ENCODE results near the gene DNAJC16.
A peak's percentile ranks its signal among the peaks of the same experiment; 100 is the strongest.
"Not testable (repeated sequence)": the region's sequence is repeated elsewhere in the genome, so short reads cannot be mapped to it uniquely, and the experiment has no call there.

The DNAJC16 gene

DNA sequence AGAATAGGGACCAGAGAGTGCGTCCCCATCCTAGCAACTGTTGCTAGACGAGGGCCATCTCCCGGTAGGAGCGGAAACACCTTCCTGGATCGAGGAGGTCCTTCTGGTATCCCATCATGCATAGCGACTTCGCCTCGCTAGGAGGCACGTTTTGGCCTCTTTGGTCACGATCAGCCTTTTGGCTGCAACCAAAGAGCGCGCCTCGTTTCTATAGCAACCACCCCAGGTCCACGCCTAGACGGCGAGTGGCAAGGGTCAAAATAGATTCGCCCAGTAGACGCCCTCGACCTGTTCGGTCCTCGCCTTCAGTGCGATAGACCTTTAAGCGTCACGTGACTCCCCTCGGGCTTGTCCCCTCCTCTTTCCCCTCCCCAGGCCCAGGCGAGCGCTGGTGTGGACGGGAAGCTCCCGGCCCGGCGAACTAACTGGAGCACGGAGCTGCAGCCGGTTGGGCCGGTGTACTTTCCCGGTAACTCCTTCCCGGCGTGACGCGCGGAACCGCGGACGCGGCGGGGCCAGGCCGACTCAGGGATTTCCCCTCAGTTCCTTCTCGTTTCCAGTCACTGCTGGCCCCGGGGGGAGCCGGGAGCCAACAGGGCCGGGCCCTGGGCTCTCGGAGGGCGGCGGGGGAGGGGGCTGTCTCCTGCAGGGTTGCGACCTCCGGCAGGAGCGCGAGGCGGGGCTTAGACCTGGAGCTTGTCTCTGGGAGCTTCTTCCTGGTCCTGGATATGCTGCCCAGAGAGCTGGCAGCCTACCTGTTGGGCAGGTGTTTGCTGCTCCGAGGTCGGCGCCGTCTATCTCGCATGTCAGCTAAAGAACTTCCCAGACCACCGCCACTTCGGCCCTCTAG is at the start of gene DNAJC16:
DNAJC16 (plus strand) TSS at position 359 of the 850 bp plus-strand sequence. CDS start 2,258 bp downstream, outside the sequence.
- DNase-seq, result peak; percentile 99

DNA sequence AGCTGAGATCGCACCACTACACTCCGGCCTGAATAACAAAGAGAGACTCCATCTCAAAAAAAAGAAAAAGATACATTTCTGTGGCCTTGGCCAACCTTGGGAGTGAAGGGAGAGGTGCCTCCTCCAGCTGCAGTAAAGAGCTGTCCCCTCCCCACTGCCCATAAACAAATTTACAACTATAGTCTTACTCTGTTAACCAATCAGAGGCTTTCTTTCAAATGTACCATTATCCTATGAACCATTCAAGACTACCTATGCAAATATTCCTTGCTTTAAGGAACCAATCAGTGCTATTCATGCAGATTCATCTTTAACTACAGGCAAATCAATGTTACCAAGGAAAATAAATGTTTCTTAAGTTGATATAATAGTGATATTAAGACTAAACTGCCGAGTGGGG is 49.7 kb upstream of the DNAJC16 start:
- DNase-seq, result no peak

DNA sequence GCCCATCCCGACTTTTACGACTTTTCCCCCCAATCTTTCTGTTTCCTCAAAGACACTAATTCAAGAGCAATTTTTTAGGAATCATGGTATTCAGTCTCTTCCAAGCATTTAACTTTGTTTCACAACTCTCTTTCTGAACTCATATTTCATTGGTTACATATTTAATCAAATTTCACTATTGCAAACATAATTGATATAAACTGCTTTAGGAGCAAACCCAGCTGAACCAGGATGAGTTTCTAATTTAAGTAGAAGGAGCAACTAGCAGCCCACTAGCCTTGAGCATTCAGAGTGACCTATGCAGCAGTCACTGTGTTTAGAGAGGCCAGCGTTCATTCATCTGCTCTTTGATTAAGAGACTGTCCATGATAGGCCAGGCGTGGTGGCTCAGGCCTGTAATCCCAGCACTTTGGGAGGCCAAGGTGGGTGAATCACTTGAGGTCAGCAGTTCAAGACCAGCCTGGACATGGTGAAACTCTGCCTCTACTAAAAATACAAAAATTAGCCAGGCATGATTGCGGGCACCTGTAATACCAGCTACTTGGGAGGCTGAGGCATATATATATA is 48.9 kb upstream of the DNAJC16 start:
- no peak for DNase-seq

DNA sequence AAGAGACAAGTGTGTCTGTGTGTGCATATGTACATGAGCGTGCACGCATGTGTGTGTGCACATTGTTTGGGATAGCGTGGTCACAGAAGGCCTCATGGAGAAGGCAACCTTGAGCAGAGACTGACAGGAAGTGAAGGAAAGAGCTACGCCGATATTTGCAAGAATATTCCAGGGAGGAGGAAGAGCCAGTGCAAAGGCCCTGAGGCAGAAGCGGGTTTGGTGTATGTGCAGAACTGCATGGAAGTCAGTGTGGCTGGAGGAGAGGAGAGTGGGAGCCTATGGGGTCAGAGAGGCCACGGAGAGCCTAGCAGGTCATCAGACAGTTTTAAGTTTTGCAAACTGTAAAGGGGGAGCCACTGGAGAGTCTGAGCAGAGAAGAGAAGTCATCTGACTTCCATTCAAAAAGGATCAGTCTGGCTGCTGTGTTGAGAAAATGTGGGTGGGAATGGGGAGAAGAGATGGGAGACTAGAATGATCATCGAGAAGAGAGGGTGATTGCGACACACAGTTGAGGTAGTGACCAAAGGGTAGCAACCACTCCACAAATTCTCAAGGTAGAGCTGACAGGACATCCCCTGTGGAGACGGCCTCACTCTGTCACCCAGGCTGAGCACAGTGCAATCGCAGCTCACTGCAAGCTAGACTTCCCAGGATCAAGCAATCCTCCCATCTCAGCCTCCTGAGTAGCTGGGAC is 46.8 kb upstream of the DNAJC16 start:
- no peak for DNase-seq

DNA sequence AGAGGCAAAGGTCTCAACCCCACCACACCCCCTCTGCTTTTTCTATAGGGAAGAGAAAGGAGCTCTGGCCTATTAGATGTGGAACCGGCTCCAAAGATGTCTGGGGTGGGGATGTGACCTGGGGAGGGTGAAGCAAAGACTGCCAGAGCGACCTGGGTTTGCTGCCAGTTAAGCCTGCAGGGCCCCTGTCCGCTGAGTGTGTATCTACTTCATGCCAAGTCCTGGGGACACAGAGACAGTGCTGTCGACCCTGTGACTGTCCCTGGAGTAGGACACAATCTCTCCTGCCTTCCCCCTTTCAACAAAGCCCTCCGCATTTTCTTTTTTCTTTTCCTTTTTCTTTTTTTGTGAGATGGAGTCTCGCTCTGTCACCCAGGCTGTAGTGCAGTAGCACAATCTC is 44.2 kb upstream of the DNAJC16 start:
- not testable (repeated sequence) for DNase-seq

DNA sequence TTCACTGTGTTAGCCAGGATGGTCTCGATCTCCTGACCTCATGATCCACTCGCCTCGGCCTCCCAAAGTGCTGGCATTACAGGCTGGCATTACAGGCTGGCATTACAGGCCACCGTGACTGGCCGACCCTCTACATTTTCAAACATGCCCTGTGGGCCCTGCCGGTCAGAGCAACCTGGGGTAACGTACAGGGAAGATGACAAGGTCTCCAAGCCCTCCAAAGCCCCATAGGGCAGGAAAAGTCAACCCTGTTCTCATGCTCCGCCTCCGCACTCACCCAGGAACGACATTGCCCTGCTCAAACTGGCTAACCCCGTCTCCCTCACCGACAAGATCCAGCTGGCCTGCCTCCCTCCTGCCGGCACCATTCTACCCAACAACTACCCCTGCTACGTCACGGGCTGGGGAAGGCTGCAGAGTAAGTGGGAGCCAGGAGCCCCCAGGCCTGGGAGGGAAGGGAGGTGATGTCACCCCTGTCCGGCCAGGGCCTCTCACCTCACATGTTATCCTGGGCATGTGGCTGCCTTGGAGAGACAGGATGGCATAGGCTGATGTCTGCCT is 43.6 kb upstream of the DNAJC16 start:
- not testable (repeated sequence) for DNase-seq

DNA sequence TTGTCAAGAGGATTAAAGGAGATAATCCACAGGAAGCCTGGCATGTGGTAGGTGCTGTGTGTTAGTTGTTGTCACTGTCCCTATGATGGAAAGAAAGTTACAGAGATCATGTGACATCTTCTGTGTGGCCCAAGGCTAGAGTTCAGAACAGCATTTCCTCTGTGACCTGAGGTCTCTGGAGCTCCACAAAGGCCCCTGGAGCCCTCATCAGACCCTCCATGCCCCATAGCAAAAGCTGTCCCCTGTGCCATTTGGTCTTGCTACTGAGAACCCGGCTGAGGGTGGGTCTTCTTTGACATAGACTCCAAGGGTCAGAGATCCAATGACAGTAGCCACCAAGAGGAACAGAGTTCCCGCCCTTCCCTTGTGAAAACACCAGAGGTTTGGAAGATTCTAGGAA is 42.7 kb upstream of the DNAJC16 start:
- no peak for DNase-seq

DNA sequence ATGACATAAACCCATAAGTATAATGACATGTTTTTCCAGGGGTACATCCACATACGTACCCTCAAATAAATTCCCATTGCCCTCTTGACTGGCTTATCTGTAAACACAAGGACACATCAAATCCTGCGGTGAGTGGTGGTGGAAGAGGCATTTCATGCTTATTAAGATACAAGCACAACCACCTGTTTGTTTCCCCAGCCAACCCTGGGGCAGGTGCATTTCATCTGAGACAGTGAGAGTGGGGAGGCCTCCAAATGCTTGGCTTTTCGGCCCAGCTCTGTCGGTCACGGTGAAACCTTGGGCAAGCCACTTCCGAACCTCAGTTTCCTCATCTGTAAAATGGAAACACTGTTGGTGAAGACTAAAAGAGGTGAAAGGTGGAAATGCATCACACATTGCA is 42.2 kb upstream of the DNAJC16 start:
- DNase-seq, result not testable (repeated sequence)

DNA sequence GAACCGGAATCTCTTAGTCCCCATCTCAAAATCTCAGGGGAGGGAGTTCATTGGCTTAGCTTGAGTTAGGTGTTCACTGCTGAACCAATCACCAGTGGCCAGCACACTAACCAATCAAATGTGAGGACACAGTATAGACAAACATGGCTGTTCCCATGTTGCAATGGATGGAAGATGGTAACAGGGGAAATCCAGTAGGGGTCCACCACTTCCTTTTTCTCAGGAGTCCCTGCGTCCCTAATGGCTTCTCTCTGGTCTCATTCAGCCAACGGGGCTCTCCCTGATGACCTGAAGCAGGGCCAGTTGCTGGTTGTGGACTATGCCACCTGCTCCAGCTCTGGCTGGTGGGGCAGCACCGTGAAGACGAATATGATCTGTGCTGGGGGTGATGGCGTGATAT is 41.0 kb upstream of the DNAJC16 start:
- DNase-seq, result no peak

DNA sequence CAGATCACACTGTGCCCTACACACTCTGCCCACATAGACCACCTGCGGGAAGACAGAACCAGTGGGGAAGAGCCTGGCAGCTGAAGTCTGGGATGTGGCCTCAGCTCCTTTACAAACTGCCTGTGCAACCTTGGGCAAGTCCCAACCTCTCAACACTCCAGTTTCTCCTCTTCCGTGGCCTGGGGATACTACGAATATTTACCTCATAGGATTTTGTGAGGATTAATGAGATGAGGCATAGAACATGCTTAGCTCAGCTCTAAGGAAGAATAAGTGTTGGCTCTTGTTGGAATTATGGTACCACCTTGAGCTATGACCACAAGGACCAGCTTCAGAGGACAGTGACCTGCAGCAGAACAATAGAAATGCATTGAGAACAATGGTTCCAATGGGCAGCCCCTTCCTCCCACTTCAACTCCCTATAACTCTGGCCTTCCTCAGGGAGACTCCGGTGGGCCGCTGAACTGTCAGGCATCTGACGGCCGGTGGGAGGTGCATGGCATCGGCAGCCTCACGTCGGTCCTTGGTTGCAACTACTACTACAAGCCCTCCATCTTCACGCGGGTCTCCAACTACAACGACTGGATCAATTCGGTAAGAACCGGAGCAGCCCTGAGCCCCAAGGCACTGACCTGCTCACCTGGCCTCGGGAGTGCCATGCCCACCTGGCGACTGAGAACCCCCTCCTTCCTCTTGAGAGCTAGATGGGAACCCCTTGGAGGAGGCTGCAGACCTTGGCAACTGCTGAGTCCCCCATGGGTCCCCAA is 39.6 kb upstream of the DNAJC16 start:
- DNase-seq, result not testable (repeated sequence)

DNA sequence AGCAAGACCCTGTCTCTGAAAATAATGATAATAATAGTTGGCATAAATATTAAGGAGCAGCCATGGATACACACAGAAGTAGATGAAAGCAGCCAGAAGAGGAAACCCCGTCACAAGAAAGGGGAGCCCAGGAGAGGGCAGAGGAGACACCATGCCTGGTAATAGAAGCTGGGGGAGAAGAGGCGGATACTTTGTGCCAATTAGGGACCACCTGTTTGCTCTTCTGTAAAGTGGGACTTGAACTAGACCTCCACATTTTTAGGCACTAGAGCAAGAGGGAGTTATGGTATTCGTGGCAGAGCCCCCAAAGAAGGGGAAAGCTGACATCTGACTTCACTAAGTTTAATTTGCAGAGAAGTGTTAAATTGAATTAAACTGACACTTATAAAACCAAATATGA is 38.3 kb upstream of the DNAJC16 start:
- no peak for DNase-seq

DNA sequence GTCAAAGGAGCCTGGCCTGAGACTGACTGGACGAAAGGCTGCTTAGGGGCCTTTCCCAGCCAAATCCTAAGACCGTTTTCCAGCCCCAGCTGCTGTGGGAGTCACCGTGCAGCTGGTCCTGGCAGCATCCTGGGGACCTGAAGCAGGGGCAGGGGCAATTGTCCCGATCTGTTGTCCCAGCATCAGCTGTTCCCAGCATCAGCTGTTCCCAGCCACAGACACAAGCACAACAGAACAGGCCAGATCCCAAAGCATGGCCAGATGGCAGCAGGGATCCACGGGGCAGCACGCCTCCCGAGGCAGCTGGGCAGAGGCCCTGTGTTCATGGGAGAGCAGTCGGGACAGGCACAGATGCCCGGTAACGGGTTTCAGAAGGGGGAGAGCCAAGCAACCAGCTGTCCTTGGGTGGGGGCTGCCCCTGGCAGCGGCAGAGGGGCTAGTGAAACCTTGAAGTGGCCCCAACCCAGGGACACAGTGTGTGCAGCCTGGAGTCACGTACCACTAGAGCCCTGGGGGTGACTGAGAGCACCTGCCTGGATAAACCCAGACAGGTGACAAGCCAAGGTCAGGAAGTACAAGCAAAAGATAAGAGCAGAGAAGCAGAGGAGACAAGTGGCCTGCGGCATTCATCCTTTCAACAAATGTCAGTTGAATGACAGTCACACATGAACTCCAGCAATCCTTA is 37.5 kb upstream of the DNAJC16 start:
- DNase-seq, result no peak

DNA sequence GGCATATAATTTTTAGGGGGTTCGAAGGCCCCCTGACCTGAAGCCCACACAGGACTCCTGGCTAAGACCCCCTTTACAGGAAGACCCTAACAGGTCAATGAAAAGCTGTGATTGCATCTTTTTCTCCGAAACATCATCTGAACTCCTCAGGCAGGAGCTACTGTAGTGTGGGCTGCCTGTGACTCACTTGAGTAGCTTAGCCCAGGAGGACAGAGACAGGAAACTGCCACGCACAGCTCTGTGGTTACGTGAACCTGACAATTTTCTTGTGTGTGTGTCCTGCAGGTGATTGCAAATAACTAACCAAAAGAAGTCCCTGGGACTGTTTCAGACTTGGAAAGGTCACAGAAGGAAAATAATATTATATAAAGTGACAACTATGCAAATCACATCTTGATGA is 35.6 kb upstream of the DNAJC16 start:
- not testable (repeated sequence) for DNase-seq

DNA sequence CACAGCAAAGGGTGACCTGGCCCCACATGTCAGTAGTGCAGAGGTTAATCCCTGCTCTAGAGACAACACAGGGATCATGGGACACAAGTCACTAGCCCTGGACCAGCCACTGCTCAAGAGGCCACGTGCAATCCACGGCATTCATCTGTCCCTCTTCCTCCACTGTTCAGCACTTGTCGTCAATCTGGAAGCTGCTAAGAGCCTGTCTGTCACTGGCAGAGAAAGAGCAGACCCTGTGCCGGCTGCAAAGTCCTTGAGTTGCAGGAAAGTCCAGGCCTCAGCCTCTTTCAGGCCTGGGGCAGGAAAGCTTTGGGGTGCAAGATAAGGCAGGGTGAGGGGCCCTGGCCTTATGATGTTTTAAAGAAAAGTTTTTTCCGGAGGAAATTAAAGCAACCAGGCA is 34.1 kb upstream of the DNAJC16 start:
- no peak for DNase-seq

DNA sequence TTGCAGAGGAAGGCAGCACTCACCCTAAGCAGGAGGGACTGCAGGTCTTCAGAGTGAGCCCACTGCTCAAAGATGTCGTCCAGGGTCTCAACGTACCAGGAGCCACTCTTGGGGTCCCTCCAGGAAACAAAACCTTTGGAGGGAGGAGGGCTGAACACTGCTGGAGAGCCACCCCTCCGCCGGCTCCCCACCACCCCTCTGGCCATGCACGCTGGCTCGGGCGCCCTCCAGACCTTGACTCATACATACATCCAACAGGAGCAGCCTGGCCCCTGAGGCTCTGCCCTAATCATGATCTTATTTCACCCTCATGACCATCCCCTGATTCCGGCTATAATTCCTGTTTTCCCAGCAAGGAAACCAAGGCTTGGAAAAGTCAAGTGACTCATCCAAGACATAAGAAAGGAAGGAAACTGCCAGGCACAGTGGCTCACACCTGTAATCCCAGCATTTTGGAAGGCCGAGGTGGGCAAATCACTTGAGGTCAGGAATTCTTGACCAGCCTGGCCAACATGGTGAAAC is 32.7 kb upstream of the DNAJC16 start:
- no peak for DNase-seq

DNA sequence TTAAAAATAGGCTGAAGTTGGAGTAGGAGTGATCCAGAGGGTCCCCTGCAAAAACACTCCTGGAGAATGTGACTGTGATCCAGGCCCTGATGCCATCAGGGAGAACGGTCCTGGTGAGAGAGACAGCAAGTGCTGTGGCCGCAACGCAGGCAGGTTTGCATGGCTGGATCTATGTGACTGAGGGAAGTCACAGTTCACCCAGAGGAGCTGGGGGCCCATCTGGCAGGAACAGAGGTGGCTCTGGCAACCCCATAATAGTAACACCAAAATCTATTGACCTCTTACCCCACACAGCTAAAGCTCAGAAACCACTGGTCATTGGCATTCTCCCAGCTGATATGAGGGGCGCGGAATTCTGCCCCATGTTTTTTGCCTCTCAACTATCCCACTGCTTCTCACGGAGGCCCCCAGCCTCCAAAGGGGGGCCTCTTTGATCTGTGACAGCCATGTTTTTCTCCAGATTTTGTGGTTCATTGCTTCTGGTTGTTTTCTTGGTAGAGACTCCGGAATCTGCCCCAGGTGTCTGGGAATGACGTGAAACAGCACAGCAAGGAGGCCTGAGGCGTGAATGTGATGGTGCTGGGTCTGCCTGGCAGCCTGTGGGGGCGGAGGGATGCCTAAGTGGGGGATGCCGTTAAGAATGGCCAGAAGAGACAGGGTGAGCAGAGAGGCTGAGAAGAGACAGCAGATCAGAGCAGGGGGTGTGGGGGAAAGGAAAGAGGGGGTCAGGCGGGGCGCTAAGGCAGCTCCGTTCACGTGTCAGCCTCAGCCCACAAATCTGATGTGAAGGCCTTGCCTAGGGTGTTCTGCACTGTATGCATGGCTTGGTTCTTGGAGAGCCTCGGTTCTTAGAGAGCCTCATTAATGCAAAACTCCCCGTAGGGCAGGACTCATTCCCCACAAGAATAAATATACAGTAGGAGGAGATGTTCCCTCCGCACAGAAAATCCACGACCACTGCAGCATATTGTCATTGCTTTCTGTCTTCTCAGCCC is 26.2 kb upstream of the DNAJC16 start:
- no peak for DNase-seq

DNA sequence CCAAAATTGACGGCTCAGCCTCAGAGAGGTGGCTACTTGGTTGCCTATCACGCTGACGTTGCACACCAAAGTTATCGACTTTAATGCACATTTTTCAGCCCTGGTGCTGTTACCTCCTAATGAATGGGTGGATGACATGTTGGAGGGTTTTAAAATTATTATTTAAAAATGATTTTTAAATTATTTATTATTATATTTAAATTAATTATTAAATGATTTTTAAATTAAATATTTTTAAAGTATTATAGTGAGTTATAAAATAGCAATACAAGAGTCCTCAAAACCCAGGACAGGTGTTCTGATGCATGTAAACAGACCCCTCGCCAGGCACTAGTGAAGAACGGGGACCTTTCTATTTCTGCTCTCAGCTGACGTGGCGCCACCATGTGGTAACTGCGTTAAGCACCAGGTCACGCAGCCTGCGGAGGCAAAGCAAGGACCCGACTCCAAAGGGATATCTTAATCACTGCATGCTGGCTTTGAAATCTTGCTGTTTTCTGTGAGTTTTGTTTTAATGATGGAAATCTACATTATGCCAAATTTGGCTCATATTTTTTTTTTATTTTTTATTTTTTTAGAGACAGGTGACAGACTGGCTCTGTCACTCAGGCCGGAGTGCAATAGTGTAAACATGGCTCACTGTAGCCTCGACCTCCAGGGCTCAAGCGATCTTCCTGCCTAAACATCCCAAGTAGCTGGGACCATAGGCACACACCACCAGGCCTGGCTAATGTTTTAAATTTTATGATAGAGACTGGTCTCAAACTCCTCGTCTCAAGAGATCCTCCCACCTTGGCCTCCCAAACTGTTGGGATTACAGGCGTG is 25.2 kb upstream of the DNAJC16 start:
- DNase-seq, result peak; percentile 16

DNA sequence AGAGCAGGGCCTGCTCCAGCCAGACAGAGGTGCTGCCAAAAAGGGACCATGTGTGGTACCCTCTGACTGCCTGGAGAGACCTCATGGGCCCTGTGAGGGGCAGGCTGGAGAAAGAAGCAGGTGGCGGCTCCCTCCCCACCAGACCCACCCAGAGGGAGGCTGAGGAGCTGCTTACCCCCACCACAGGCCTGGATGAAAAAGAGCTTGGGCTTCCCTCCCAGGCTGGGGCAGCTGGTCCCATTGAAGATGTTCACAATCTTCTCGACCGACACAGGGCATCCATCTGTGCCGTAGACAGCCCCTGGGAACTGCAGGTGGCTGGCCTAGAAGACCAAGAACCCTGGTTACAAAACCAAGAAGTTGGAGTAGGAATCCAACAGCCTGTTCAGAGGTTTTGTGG is 22.2 kb upstream of the DNAJC16 start:
- no peak for DNase-seq

DNA sequence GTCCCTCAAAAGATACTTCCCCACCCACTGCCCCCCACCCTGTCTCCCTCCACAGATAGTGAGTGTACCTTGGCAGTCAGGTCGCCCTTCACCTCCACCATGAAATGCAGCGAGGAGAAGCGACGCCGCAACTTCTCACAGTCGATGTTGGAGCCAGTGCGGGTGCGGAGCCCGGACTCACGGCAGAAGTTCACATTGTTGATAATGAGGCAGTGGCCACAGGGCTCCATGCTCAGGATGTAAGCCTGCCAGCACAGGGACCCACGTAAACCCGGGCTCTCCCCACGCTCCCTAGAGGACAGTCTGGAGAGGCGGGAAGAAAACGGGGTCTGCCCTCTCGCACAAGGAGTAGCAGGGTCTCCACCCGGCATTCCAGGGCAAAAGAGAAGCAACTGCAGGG is 19.8 kb upstream of the DNAJC16 start:
- DNase-seq, result no peak

DNA sequence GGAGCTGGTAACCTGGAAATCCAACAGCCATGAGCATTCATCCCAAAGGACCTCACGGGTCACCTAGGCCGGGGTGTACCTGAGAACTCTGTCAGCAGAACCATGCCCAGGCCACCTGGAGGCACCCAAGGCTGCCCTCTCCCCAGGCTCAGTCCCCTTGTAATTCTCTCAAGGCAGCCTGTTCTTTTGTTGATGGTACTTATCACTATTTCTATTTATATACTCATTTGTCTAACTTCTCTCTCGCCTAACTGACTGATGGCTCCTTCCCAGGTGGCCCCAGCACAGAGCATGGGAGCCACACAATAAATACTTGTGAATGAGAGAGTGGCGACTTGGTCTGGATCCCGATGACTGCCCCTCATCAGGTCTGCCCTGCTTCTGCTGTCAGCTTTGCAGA is 19.4 kb upstream of the DNAJC16 start:
- no peak for DNase-seq

Data from NCI-H2227 treated with DMSO at 0.1 percent for 48 hours (cell line).